PC-3 (cell line): ENCODE data around the gene SENP6. TPM values are rescaled to one million over a fixed set of nuclear protein-coding genes. Genes with fewer than 3 reads are reported as not detected.

Experiments used
- ATAC-seq: fragments of 200-7000 bp; cut with Tn5 transposase; 2 replicates; pipeline ENCODE4 v1.9.1; 2020; ENCODE audit warnings: mild to moderate bottlenecking, moderate library complexity
- BruUV-seq: library from RNA; stranded (reverse); fragments of 400-500 nt; replicated peaks from 2 replicates; lab custom pipeline; 2021; lab: Mats Ljungman, UMichigan
- CTCF ChIA-PET: fragments of 300-600 bp; sonication (Branson Sonifier 250); formaldehyde crosslinking; loops from one replicate; lab custom pipeline; 2022; ENCODE audit warnings: antibody characterized with exemption; lab: Charles Lee
- POLR2A ChIA-PET: fragments of 300-600 bp; sonication (Branson Sonifier 250); formaldehyde crosslinking; loops from one replicate; lab custom pipeline; 2022; ENCODE audit warnings: antibody characterized with exemption; ENCODE audit not compliant: unreplicated experiment; lab: Charles Lee
- DNase-seq: peaks from one replicate; pipeline ENCODE4 v3.0.0-alpha.2; 2015
- H2AFZ ChIP-seq: fragments of 300-600 bp; sonication (generic); 2 replicates; pipeline ENCODE4 v1.6.0; 2016; ENCODE audit warnings: antibody characterized with exemption, low read length
- H3F3A ChIP-seq: fragments of 300-600 bp; sonication (generic); one replicate; pipeline ENCODE4 v1.6.0; 2017; ENCODE audit warnings: antibody characterized with exemption, low read length, control low read depth, mild to moderate bottlenecking; ENCODE audit not compliant: unreplicated experiment
- H3K27ac ChIP-seq: fragments of 300-600 bp; sonication (generic); 2 replicates; pipeline ENCODE4 v1.5.1; 2016; ENCODE audit warnings: mild to moderate bottlenecking, low read length
- H3K27me3 ChIP-seq: fragments of 300-600 bp; sonication (generic); 2 replicates; pipeline ENCODE4 v1.6.1; 2016; ENCODE audit warnings: low read length, mixed read lengths
- H3K36me3 ChIP-seq: fragments of 300-600 bp; sonication (generic); 2 replicates; pipeline ENCODE4 v1.6.1; 2016; ENCODE audit warnings: low read depth, mixed run types, low read length, mixed read lengths
- H3K4me1 ChIP-seq: fragments of 300-600 bp; sonication (generic); 2 replicates; pipeline ENCODE4 v1.5.1; 2016; ENCODE audit warnings: low read length; ENCODE audit not compliant: insufficient read depth
- H3K4me2 ChIP-seq: fragments of 300-600 bp; sonication (generic); 2 replicates; pipeline ENCODE4 v1.6.0; 2016; ENCODE audit warnings: low read length
- H3K4me3 ChIP-seq: fragments of 300-600 bp; sonication (generic); 2 replicates; pipeline ENCODE4 v1.5.1; 2016; ENCODE audit warnings: mild to moderate bottlenecking, low read length, mixed read lengths
- H3K79me2 ChIP-seq: fragments of 300-600 bp; sonication (generic); 2 replicates; pipeline ENCODE4 v1.6.1; 2017; ENCODE audit warnings: low read length, mixed read lengths
- H3K9ac ChIP-seq: fragments of 300-600 bp; sonication (generic); 2 replicates; pipeline ENCODE4 v1.6.0; 2016; ENCODE audit warnings: mild to moderate bottlenecking, low read length
- H3K9me2 ChIP-seq: fragments of 300-600 bp; sonication (generic); replicated peaks from 2 replicates; pipeline ENCODE4 v1.6.1; 2016; ENCODE audit warnings: mixed run types, low read length, mixed read lengths
- H3K9me3 ChIP-seq: fragments of 300-600 bp; sonication (generic); 2 replicates; pipeline ENCODE4 v1.6.1; 2016; ENCODE audit warnings: low read length, mixed read lengths
- H4K20me1 ChIP-seq: fragments of 300-600 bp; sonication (generic); 2 replicates; pipeline ENCODE4 v1.6.1; 2016; ENCODE audit warnings: low read length, mixed read lengths
- CTCF ChIP-seq: fragments of 300-600 bp; sonication (generic); conservative IDR thresholded peaks from 2 replicates; pipeline ENCODE4 v1.5.1; 2017; ENCODE audit warnings: antibody characterized with exemption, low read depth, mild to moderate bottlenecking, low read length
- EZH2 ChIP-seq: fragments of 300-600 bp; sonication (generic); IDR thresholded peaks from one replicate; pipeline ENCODE4 v1.6.1; 2017; ENCODE audit warnings: antibody characterized with exemption, mild to moderate bottlenecking, low read length; ENCODE audit not compliant: unreplicated experiment
- EZH2phosphoT487 ChIP-seq: fragments of 300-600 bp; sonication (generic); IDR thresholded peaks from 2 replicates; pipeline ENCODE4 v1.6.1; 2018; ENCODE audit warnings: mild to moderate bottlenecking, antibody characterized with exemption, low read length, borderline replicate concordance
- intact Hi-C: fragments of 100-400 bp; cut with micrococcal nuclease; formaldehyde crosslinking; loops from 2 replicates; pipeline ENCODE4 v1.9.0; 2023
- total RNA-seq: library from RNA; depleted of rRNA; stranded (reverse); fragments of >200 nt; gene quantifications from 2 replicates; pipeline ENCODE4 v1.2.3, GENCODE V29; 2014

The SENP6 gene
- total RNA-seq, 1 experiment from 2014 or later: 36.3 TPM

- Histone ChIP-seq H2AFZ (no peak overlapping the region), H4K20me1 (no peaks in the 10 kb centered on the region), H3K27me3 (no peaks in the 10 kb centered on the region), H3K9me3 (no peaks in the 10 kb centered on the region), H3F3A (no peaks in the 10 kb centered on the region), H3K27ac (no peak overlapping the region), H3K9ac (no peak overlapping the region), H3K4me2 (no peak overlapping the region), H3K4me1 (no peaks in the 10 kb centered on the region), H3K79me2 (peaks cover 73% of the 10 kb centered on the region), H3K9me2 (no peaks in the 10 kb centered on the region), H3K4me3 (no peak overlapping the region), H3K36me3 (no peaks in the 10 kb centered on the region)
- CTCF ChIA-PET: no interaction called here
- intact Hi-C loops: no loop called here
- DNase-seq (no peak), ATAC-seq (no peak)
- POLR2A ChIA-PET: no interaction called here
- BruUV-seq: no TSS peak
- no peak for TF ChIP-seq EZH2phosphoT487
- TF ChIP-seq CTCF: no peak
- TF ChIP-seq EZH2: no peak
Measured at GRCh38 chr6:75759207-75759606, 157.5 kb downstream of the SENP6 start.

- Histone ChIP-seq H3K36me3 (no peaks in the 10 kb centered on the region), H3K9me2 (no peaks in the 10 kb centered on the region), H3K79me2 (peaks cover 66% of the 10 kb centered on the region), H2AFZ (no peak overlapping the region), H4K20me1 (no peaks in the 10 kb centered on the region), H3K9me3 (no peaks in the 10 kb centered on the region), H3K4me2 (no peak overlapping the region), H3K9ac (no peak overlapping the region), H3K4me3 (no peak overlapping the region), H3F3A (no peaks in the 10 kb centered on the region), H3K4me1 (no peaks in the 10 kb centered on the region), H3K27me3 (no peaks in the 10 kb centered on the region), H3K27ac (no peak overlapping the region)
- ChIA-PET CTCF (no interaction called here), POLR2A (no interaction called here)
- ATAC-seq (no peak), DNase-seq (no peak)
- no peak for TF ChIP-seq EZH2phosphoT487
- no peak for TF ChIP-seq EZH2
- no peak for TF ChIP-seq CTCF
- intact Hi-C loops: no loop called here
- BruUV-seq: no TSS peak
Measured at GRCh38 chr6:75760320-75760719, 158.6 kb downstream of the SENP6 start.

GRCh38 chr6:75761489-75761888, 159.8 kb downstream of the SENP6 start:
- Histone ChIP-seq H3K27me3 (no peaks in the 10 kb centered on the region), H3K4me2 (no peak overlapping the region), H3K36me3 (no peaks in the 10 kb centered on the region), H3K27ac (no peak overlapping the region), H3K4me1 (no peaks in the 10 kb centered on the region), H3K9ac (no peak overlapping the region), H3K79me2 (peaks cover 55% of the 10 kb centered on the region), H3K9me2 (no peaks in the 10 kb centered on the region), H4K20me1 (no peaks in the 10 kb centered on the region), H2AFZ (no peak overlapping the region), H3K9me3 (no peaks in the 10 kb centered on the region), H3F3A (no peaks in the 10 kb centered on the region), H3K4me3 (no peak overlapping the region)
- DNase-seq: no peak
- POLR2A ChIA-PET: no interaction called here
- no peak for TF ChIP-seq CTCF
- no peak for TF ChIP-seq EZH2phosphoT487
- no peak for TF ChIP-seq EZH2
- CTCF ChIA-PET: no interaction called here
- intact Hi-C loops: no loop called here
- BruUV-seq: no TSS peak
- no peak for ATAC-seq
